H1 (cell line): ENCODE measurements around the gene ASAP2. TPM values are rescaled to one million over a fixed set of nuclear protein-coding genes. Genes with fewer than 3 reads are reported as not detected.

Source experiments
- BCL11A ChIP-seq, 2 experiments: IDR thresholded peaks; one replicate each; pipeline ENCODE4 v1.6.1; 2011; ENCODE audit warnings: low read depth in 2 of 2, low read length in 2 of 2, mild to moderate bottlenecking in 2 of 2
- CREB1 ChIP-seq: IDR thresholded peaks from 2 replicates; pipeline ENCODE4 v1.6.1; 2012; ENCODE audit warnings: inconsistent platforms
- KDM1A ChIP-seq: fragments of 200-600, 300-600 bp; sonication (generic); IDR thresholded peaks from 2 replicates; pipeline ENCODE4 v1.7.1; 2016; ENCODE audit warnings: mild to moderate bottlenecking, low read length, borderline replicate concordance
- KDM4A ChIP-seq: IDR thresholded peaks from one replicate; pipeline ENCODE4 v1.7.1; 2012; ENCODE audit warnings: low read depth, mild to moderate bottlenecking, moderate library complexity, low read length, inconsistent platforms; ENCODE audit not compliant: severe bottlenecking
- POU5F1 ChIP-seq: IDR thresholded peaks from 2 replicates; pipeline ENCODE4 v1.6.1; 2011; ENCODE audit warnings: low read depth, mild to moderate bottlenecking, low read length, moderate library complexity
- RBBP5 ChIP-seq: IDR thresholded peaks from 2 replicates; pipeline ENCODE4 v1.7.1; 2012; ENCODE audit warnings: low read depth, mild to moderate bottlenecking, inconsistent platforms, low read length, moderate library complexity, borderline replicate concordance
- SP2 ChIP-seq: IDR thresholded peaks from 2 replicates; pipeline ENCODE4 v1.6.1; 2012; ENCODE audit warnings: mild to moderate bottlenecking, low read length, inconsistent platforms
- SP4 ChIP-seq: IDR thresholded peaks from 2 replicates; pipeline ENCODE4 v1.6.1; 2012; ENCODE audit warnings: low read length, inconsistent platforms
- TBP ChIP-seq: IDR thresholded peaks from 2 replicates; pipeline ENCODE4 v1.6.1; 2011; ENCODE audit warnings: low read depth, low read length, improper control_type of control experiment
- polyA plus RNA-seq, 7 experiments: library from polyadenylated mRNA; depleted of rRNA in 3 of 7; stranded (reverse) in 5 of 7; unstranded in 2 of 7; fragments of >200 nt in 5 of 7; fragments of 200-250 nt in 2 of 7; gene quantifications; 1 replicate in 5 of 7; 2 replicates in 1 of 7; 4 replicates in 1 of 7; pipeline versions ENCODE4 v1.2.1 to v1.2.3, GENCODE V29; 2011 to 2013; ENCODE audit warnings: missing spikeins in 2 of 7, mixed read lengths in 2 of 7
- total RNA-seq: library from RNA; stranded (reverse); fragmentation: NEBNext Ultra II Directional; extraction: Animal tissue kit (Norgen Biotek cat#: 25700); gene quantifications from 2 replicates; pipeline ENCODE4 v1.2.1, GENCODE V29; 2021
- TF ChIP-seq, protein P1 (sequence below): fragments of 300-600 bp; sonication (generic); IDR thresholded peaks from 2 replicates; pipeline ENCODE4 v1.7.1; 2012; ENCODE audit warnings: low read length, moderate library complexity, mild to moderate bottlenecking, inconsistent platforms; ENCODE audit not compliant: insufficient replicate concordance
- TF ChIP-seq, protein P2 (sequence below): IDR thresholded peaks from 2 replicates; pipeline ENCODE4 v1.6.1; 2012; ENCODE audit warnings: inconsistent platforms

ASAP2 gene
- total and polyA plus RNA-seq, 2 of the 8 experiments (the other 6 are each of a cell fraction or from before 2014, with no cell fraction given) = 10.2 to 18.7 TPM

GRCh38 chr2:9211496-9211895, 4.9 kb downstream of the ASAP2 start (continued):
- TF ChIP-seq, protein P1, sequence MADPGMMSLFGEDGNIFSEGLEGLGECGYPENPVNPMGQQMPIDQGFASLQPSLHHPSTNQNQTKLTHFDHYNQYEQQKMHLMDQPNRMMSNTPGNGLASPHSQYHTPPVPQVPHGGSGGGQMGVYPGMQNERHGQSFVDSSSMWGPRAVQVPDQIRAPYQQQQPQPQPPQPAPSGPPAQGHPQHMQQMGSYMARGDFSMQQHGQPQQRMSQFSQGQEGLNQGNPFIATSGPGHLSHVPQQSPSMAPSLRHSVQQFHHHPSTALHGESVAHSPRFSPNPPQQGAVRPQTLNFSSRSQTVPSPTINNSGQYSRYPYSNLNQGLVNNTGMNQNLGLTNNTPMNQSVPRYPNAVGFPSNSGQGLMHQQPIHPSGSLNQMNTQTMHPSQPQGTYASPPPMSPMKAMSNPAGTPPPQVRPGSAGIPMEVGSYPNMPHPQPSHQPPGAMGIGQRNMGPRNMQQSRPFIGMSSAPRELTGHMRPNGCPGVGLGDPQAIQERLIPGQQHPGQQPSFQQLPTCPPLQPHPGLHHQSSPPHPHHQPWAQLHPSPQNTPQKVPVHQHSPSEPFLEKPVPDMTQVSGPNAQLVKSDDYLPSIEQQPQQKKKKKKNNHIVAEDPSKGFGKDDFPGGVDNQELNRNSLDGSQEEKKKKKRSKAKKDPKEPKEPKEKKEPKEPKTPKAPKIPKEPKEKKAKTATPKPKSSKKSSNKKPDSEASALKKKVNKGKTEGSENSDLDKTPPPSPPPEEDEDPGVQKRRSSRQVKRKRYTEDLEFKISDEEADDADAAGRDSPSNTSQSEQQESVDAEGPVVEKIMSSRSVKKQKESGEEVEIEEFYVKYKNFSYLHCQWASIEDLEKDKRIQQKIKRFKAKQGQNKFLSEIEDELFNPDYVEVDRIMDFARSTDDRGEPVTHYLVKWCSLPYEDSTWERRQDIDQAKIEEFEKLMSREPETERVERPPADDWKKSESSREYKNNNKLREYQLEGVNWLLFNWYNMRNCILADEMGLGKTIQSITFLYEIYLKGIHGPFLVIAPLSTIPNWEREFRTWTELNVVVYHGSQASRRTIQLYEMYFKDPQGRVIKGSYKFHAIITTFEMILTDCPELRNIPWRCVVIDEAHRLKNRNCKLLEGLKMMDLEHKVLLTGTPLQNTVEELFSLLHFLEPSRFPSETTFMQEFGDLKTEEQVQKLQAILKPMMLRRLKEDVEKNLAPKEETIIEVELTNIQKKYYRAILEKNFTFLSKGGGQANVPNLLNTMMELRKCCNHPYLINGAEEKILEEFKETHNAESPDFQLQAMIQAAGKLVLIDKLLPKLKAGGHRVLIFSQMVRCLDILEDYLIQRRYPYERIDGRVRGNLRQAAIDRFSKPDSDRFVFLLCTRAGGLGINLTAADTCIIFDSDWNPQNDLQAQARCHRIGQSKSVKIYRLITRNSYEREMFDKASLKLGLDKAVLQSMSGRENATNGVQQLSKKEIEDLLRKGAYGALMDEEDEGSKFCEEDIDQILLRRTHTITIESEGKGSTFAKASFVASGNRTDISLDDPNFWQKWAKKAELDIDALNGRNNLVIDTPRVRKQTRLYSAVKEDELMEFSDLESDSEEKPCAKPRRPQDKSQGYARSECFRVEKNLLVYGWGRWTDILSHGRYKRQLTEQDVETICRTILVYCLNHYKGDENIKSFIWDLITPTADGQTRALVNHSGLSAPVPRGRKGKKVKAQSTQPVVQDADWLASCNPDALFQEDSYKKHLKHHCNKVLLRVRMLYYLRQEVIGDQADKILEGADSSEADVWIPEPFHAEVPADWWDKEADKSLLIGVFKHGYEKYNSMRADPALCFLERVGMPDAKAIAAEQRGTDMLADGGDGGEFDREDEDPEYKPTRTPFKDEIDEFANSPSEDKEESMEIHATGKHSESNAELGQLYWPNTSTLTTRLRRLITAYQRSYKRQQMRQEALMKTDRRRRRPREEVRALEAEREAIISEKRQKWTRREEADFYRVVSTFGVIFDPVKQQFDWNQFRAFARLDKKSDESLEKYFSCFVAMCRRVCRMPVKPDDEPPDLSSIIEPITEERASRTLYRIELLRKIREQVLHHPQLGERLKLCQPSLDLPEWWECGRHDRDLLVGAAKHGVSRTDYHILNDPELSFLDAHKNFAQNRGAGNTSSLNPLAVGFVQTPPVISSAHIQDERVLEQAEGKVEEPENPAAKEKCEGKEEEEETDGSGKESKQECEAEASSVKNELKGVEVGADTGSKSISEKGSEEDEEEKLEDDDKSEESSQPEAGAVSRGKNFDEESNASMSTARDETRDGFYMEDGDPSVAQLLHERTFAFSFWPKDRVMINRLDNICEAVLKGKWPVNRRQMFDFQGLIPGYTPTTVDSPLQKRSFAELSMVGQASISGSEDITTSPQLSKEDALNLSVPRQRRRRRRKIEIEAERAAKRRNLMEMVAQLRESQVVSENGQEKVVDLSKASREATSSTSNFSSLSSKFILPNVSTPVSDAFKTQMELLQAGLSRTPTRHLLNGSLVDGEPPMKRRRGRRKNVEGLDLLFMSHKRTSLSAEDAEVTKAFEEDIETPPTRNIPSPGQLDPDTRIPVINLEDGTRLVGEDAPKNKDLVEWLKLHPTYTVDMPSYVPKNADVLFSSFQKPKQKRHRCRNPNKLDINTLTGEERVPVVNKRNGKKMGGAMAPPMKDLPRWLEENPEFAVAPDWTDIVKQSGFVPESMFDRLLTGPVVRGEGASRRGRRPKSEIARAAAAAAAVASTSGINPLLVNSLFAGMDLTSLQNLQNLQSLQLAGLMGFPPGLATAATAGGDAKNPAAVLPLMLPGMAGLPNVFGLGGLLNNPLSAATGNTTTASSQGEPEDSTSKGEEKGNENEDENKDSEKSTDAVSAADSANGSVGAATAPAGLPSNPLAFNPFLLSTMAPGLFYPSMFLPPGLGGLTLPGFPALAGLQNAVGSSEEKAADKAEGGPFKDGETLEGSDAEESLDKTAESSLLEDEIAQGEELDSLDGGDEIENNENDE = no peak
- TF ChIP-seq KDM1A (no peak), TBP (no peak), SP2 (no peak), POU5F1 (no peak), KDM4A (no peak), BCL11A (IDR thresholded peaks at IDR 0.05; ENCODE audit: low read depth in 2 of 2, low read length in 2 of 2) (no peak), SP4 (no peak), CREB1 (no peak), RBBP5 (no peak)
- TF ChIP-seq, protein P2, sequence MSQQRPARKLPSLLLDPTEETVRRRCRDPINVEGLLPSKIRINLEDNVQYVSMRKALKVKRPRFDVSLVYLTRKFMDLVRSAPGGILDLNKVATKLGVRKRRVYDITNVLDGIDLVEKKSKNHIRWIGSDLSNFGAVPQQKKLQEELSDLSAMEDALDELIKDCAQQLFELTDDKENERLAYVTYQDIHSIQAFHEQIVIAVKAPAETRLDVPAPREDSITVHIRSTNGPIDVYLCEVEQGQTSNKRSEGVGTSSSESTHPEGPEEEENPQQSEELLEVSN = no peak
